ENCODE data around the gene LRRC71. TPM values are rescaled to one million over a fixed set of nuclear protein-coding genes. Genes with fewer than 3 reads are reported as not detected.

The LRRC71 gene
- total RNA-seq, 1 experiment from 2014 or later, result 0.22 TPM

- no peak for TF ChIP-seq ZNF121 (CRISPR knock-in tag; IDR thresholded peaks at IDR 0.05)
- TF ChIP-seq ZBTB43 (CRISPR knock-in tag; IDR thresholded peaks at IDR 0.05), result no peak
- TF ChIP-seq TEAD4 (CRISPR knock-in tag; IDR thresholded peaks at IDR 0.05), result no peak
- TF ChIP-seq ESRRA (CRISPR knock-in tag; IDR thresholded peaks at IDR 0.05; ENCODE audit: borderline replicate concordance), result no peak
- no peak for TF ChIP-seq MYBL2 (CRISPR knock-in tag; IDR thresholded peaks at IDR 0.05)
- TF ChIP-seq, protein P1, sequence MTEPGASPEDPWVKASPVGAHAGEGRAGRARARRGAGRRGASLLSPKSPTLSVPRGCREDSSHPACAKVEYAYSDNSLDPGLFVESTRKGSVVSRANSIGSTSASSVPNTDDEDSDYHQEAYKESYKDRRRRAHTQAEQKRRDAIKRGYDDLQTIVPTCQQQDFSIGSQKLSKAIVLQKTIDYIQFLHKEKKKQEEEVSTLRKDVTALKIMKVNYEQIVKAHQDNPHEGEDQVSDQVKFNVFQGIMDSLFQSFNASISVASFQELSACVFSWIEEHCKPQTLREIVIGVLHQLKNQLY (CRISPR knock-in tag; IDR thresholded peaks at IDR 0.05), result no peak
- TF ChIP-seq OVOL2 (CRISPR knock-in tag; IDR thresholded peaks at IDR 0.05; ENCODE audit: borderline replicate concordance), result no peak
- TF ChIP-seq, protein P2, sequence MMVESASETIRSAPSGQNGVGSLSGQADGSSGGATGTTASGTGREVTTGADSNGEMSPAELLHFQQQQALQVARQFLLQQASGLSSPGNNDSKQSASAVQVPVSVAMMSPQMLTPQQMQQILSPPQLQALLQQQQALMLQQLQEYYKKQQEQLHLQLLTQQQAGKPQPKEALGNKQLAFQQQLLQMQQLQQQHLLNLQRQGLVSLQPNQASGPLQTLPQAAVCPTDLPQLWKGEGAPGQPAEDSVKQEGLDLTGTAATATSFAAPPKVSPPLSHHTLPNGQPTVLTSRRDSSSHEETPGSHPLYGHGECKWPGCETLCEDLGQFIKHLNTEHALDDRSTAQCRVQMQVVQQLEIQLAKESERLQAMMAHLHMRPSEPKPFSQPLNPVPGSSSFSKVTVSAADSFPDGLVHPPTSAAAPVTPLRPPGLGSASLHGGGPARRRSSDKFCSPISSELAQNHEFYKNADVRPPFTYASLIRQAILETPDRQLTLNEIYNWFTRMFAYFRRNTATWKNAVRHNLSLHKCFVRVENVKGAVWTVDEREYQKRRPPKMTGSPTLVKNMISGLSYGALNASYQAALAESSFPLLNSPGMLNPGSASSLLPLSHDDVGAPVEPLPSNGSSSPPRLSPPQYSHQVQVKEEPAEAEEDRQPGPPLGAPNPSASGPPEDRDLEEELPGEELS (CRISPR knock-in tag; IDR thresholded peaks at IDR 0.05), result no peak
- TF ChIP-seq TP53 (CRISPR knock-in tag; IDR thresholded peaks at IDR 0.05), result no peak
Observed at GRCh38 chr1:156947127-156947526, 26.7 kb downstream of the LRRC71 start (continued).

DNA sequence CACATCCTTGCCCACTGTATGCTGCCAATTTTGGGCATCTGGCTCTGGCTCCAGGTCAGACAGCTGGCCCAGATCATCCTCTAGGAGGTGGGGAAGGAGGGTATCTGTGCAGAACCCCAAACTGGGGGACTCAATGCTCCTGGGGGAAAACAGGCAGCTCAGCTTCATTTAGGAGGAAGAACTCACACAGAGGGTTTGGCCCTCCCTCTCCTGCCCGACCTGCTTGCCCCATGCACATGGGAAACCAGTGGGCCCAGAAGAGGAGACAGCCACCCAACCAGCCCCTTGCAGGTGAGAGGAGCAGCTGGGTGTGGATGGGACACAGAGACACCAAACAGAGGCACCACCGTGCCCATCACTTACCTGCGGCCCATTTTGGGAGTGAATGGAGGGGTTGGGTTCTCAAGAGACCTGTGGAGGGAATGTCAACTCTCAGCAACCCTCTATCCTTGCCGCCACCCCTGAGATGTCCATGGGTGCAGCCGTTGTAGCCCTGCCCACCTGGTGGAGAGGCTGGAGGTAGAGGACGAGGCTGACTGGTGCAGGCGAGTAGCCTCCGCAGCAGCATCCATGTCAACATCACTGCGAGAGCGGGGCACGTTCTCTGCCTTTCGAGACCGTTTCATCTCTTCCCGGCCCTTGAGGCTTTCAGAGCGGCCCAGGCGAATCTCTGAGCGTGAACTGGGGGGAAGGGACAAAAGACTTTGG, 27.5 kb downstream of the LRRC71 start:
- Mint-ChIP-seq H3K36me3 (peaks cover 71% of the 10 kb centered on the region), H3K27me3 (ENCODE audit: low read depth) (no peaks in the 10 kb centered on the region), H3K27ac (no peak overlapping the region), H3K4me3 (no peak overlapping the region), H3K4me1 (no peaks in the 10 kb centered on the region), H3K9me3 (no peaks in the 10 kb centered on the region)
- ChIA-PET CTCF (interaction anchor here (0.8 to 2.5 kb wide), 20 partner anchors 12 to 222 kb away, joined by 3 to 28 read pairs (median 5); no protein-coding TSS in a partner anchor), POLR2A (interaction anchor here (1.0 kb wide), 1 partner anchor 81 kb away, joined by 4 read pairs; no protein-coding TSS in a partner anchor)
- no peak for ATAC-seq
- no peak for DNase-seq (ENCODE audit: low spot score)
- TF ChIP-seq MYBL2 (CRISPR knock-in tag; IDR thresholded peaks at IDR 0.05) (no peak), JAZF1 (CRISPR knock-in tag; IDR thresholded peaks at IDR 0.05) (no peak), NR1H2 (CRISPR knock-in tag; IDR thresholded peaks at IDR 0.05) (no peak), NFYB (CRISPR knock-in tag; conservative IDR thresholded peaks at IDR 0.05; ENCODE audit: low read depth) (no peak)

- DNase-seq (ENCODE audit: low spot score), result peak; percentile 45
- Mint-ChIP-seq H3K4me3 (no peak overlapping the region), H3K27ac (no peak overlapping the region), H3K9me3 (no peaks in the 10 kb centered on the region), H3K4me1 (no peaks in the 10 kb centered on the region), H3K36me3 (peaks cover 68% of the 10 kb centered on the region), H3K27me3 (ENCODE audit: low read depth) (no peaks in the 10 kb centered on the region)
- TF ChIP-seq JAZF1 (CRISPR knock-in tag; IDR thresholded peaks at IDR 0.05) (no peak), ATF3 (CRISPR knock-in tag; conservative IDR thresholded peaks at IDR 0.05) (no peak), CREB1 (CRISPR knock-in tag; IDR thresholded peaks at IDR 0.05) (no peak), ATF2 (CRISPR knock-in tag; IDR thresholded peaks at IDR 0.05; ENCODE audit: borderline replicate concordance, low read depth) (no peak), ZBTB21 (CRISPR knock-in tag; IDR thresholded peaks at IDR 0.05; ENCODE audit: borderline replicate concordance) (no peak), TEAD4 (CRISPR knock-in tag; IDR thresholded peaks at IDR 0.05) (no peak)
- TF ChIP-seq, protein P3, sequence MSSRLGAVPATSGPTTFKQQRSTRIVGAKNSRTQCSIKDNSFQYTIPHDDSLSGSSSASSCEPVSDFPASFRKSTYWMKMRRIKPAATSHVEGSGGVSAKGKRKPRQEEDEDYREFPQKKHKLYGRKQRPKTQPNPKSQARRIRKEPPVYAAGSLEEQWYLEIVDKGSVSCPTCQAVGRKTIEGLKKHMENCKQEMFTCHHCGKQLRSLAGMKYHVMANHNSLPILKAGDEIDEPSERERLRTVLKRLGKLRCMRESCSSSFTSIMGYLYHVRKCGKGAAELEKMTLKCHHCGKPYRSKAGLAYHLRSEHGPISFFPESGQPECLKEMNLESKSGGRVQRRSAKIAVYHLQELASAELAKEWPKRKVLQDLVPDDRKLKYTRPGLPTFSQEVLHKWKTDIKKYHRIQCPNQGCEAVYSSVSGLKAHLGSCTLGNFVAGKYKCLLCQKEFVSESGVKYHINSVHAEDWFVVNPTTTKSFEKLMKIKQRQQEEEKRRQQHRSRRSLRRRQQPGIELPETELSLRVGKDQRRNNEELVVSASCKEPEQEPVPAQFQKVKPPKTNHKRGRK (CRISPR knock-in tag; IDR thresholded peaks at IDR 0.05; ENCODE audit: borderline replicate concordance), result no peak
- TF ChIP-seq, protein P4, sequence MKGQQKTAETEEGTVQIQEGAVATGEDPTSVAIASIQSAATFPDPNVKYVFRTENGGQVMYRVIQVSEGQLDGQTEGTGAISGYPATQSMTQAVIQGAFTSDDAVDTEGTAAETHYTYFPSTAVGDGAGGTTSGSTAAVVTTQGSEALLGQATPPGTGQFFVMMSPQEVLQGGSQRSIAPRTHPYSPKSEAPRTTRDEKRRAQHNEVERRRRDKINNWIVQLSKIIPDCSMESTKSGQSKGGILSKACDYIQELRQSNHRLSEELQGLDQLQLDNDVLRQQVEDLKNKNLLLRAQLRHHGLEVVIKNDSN (CRISPR knock-in tag; IDR thresholded peaks at IDR 0.05), result no peak
- CTCF ChIA-PET, result interaction anchor here (0.8 to 2.5 kb wide), 21 partner anchors 12 to 223 kb away, joined by 3 to 28 read pairs (median 5); no protein-coding TSS in a partner anchor
- peak; percentile 89 for ATAC-seq
- POLR2A ChIA-PET, result interaction anchor here (0.6 to 1.0 kb wide), 2 partner anchors 58 to 80 kb away, joined by 3 to 4 read pairs; no protein-coding TSS in a partner anchor
Observed at GRCh38 chr1:156948708-156949107, 28.3 kb downstream of the LRRC71 start.
